HEK293 (cell line): ENCODE results near the gene RASAL2.

Source experiments
- CTCF ChIA-PET: fragments of 350-600 bp; formaldehyde crosslinking; extraction: SDS; loops from one replicate; lab custom pipeline; 2021; ENCODE audit warnings: antibody characterized with exemption; lab: Yijun Ruan, JAX
- POLR2A ChIA-PET: fragments of 300-600 bp; formaldehyde crosslinking; extraction: SDS; loops from one replicate; lab custom pipeline; 2020; ENCODE audit warnings: antibody characterized with exemption, inconsistent platforms; lab: Yijun Ruan, JAX
- H3K27ac ChIP-seq: fragments of 200-500 bp; sonication (Bioruptor generic); 2 replicates; pipeline ENCODE4 v1.5.1; 2014; ENCODE audit warnings: low read depth, low read length, control low read depth, inconsistent platforms; ENCODE audit errors: extremely low read depth
- H3K36me3 ChIP-seq, 2 experiments: fragments of 200-500 bp in 1 of 2; sonication (Bioruptor generic) in 1 of 2; 1 replicate in 1 of 2; 2 replicates in 1 of 2; pipeline ENCODE4 v1.5.1; 2014 to 2017; ENCODE audit warnings: inconsistent platforms in 2 of 2, low read length in 2 of 2; ENCODE audit not compliant: control insufficient read depth in 2 of 2, insufficient read depth in 1 of 2
- H3K4me1 ChIP-seq: fragments of 200-500 bp; sonication (Bioruptor generic); 2 replicates; pipeline ENCODE4 v1.5.1; 2014; ENCODE audit warnings: mild to moderate bottlenecking, low read length, inconsistent platforms; ENCODE audit not compliant: control insufficient read depth, insufficient read depth
- H3K4me3 ChIP-seq: 2 replicates; pipeline ENCODE4 v1.5.1; 2011; ENCODE audit warnings: low read depth, mild to moderate bottlenecking, control low read depth, low read length, moderate library complexity
- H3K9me3 ChIP-seq: fragments of 200-500 bp; sonication (Bioruptor generic); 2 replicates; pipeline ENCODE4 v1.5.1; 2014; ENCODE audit warnings: low read depth, low read length, inconsistent platforms; ENCODE audit not compliant: control insufficient read depth, insufficient read depth
- GLIS1 ChIP-seq: fragments of 450-650 bp; formaldehyde crosslinking; IDR thresholded peaks from 2 replicates; pipeline ENCODE4 v1.5.1; 2016; ENCODE audit warnings: missing biosample characterization, missing genetic modification characterization
- GLIS2 ChIP-seq: fragments of 450-650 bp; formaldehyde crosslinking; IDR thresholded peaks from 2 replicates; pipeline ENCODE4 v1.5.1; 2016; ENCODE audit warnings: missing biosample characterization, missing genetic modification characterization
- KLF16 ChIP-seq: fragments of 450-650 bp; formaldehyde crosslinking; IDR thresholded peaks from 2 replicates; pipeline ENCODE4 v1.5.1; 2017; ENCODE audit warnings: missing biosample characterization, missing genetic modification characterization
- KLF8 ChIP-seq: fragments of 450-650 bp; formaldehyde crosslinking; IDR thresholded peaks from 2 replicates; pipeline ENCODE4 v1.5.1; 2016; ENCODE audit warnings: missing biosample characterization, missing genetic modification characterization
- OVOL3 ChIP-seq: fragments of 450-650 bp; formaldehyde crosslinking; IDR thresholded peaks from 2 replicates; pipeline ENCODE4 v1.5.1; 2016; ENCODE audit warnings: missing biosample characterization, missing genetic modification characterization
- REPIN1 ChIP-seq: fragments of 450-650 bp; formaldehyde crosslinking; IDR thresholded peaks from 2 replicates; pipeline ENCODE4 v1.5.1; 2017; ENCODE audit warnings: missing biosample characterization, missing genetic modification characterization, low read depth
- SP7 ChIP-seq: fragments of 450-650 bp; formaldehyde crosslinking; IDR thresholded peaks from 2 replicates; pipeline ENCODE4 v1.5.1; 2016; ENCODE audit warnings: missing biosample characterization, missing genetic modification characterization
- YY1 ChIP-seq: fragments of 450-650 bp; formaldehyde crosslinking; IDR thresholded peaks from 2 replicates; pipeline ENCODE4 v1.5.1; 2018; ENCODE audit warnings: missing biosample characterization, missing genetic modification characterization
- ZNF157 ChIP-seq: fragments of 450-650 bp; formaldehyde crosslinking; IDR thresholded peaks from 2 replicates; pipeline ENCODE4 v1.5.1; 2016; ENCODE audit warnings: missing biosample characterization, missing genetic modification characterization
- ZNF175 ChIP-seq: fragments of 450-650 bp; formaldehyde crosslinking; IDR thresholded peaks from 2 replicates; pipeline ENCODE4 v1.5.1; 2016; ENCODE audit warnings: missing biosample characterization, missing genetic modification characterization
- ZNF202 ChIP-seq: fragments of 450-650 bp; formaldehyde crosslinking; IDR thresholded peaks from 2 replicates; pipeline ENCODE4 v1.5.1; 2016; ENCODE audit warnings: missing biosample characterization, missing genetic modification characterization, borderline replicate concordance
- ZNF24 ChIP-seq: fragments of 450-650 bp; formaldehyde crosslinking; IDR thresholded peaks from 2 replicates; pipeline ENCODE4 v1.5.1; 2016; ENCODE audit warnings: missing biosample characterization, missing genetic modification characterization
- ZNF248 ChIP-seq: fragments of 450-650 bp; formaldehyde crosslinking; IDR thresholded peaks from 2 replicates; pipeline ENCODE4 v1.5.1; 2017; ENCODE audit warnings: missing biosample characterization, missing genetic modification characterization
- ZNF302 ChIP-seq: fragments of 450-650 bp; formaldehyde crosslinking; IDR thresholded peaks from 2 replicates; pipeline ENCODE4 v1.5.1; 2016; ENCODE audit warnings: missing biosample characterization, missing genetic modification characterization, low read depth
- ZNF473 ChIP-seq: fragments of 450-650 bp; formaldehyde crosslinking; IDR thresholded peaks from 2 replicates; pipeline ENCODE4 v1.5.1; 2017; ENCODE audit warnings: missing biosample characterization, missing genetic modification characterization
- ZNF555 ChIP-seq: fragments of 450-650 bp; formaldehyde crosslinking; conservative IDR thresholded peaks from 2 replicates; pipeline ENCODE4 v1.5.1; 2017; ENCODE audit warnings: missing biosample characterization, mild to moderate bottlenecking, missing genetic modification characterization, inconsistent platforms
- ZNF623 ChIP-seq: fragments of 450-650 bp; formaldehyde crosslinking; IDR thresholded peaks from 2 replicates; pipeline ENCODE4 v1.5.1; 2016; ENCODE audit warnings: missing biosample characterization, missing genetic modification characterization
- TF ChIP-seq, protein P1 (sequence below): fragments of 450-650 bp; formaldehyde crosslinking; IDR thresholded peaks from 2 replicates; pipeline ENCODE4 v1.5.1; 2016; ENCODE audit warnings: missing biosample characterization, missing genetic modification characterization
- TF ChIP-seq, protein P2 (sequence below): fragments of 450-650 bp; formaldehyde crosslinking; IDR thresholded peaks from 2 replicates; pipeline ENCODE4 v1.5.1; 2016; ENCODE audit warnings: missing biosample characterization, missing genetic modification characterization, borderline replicate concordance
- TF ChIP-seq, protein P3 (sequence below): fragments of 450-650 bp; formaldehyde crosslinking; IDR thresholded peaks from 2 replicates; pipeline ENCODE4 v1.5.1; 2016; ENCODE audit warnings: missing biosample characterization, missing genetic modification characterization
- TF ChIP-seq, protein P4 (sequence below): fragments of 450-650 bp; formaldehyde crosslinking; IDR thresholded peaks from 2 replicates; pipeline ENCODE4 v1.5.1; 2016; ENCODE audit warnings: missing biosample characterization, missing genetic modification characterization
- TF ChIP-seq, protein P5 (sequence below): fragments of 450-650 bp; formaldehyde crosslinking; conservative IDR thresholded peaks from 2 replicates; pipeline ENCODE4 v1.5.1; 2016; ENCODE audit warnings: low read depth, missing biosample characterization, missing genetic modification characterization

The RASAL2 gene

DNA sequence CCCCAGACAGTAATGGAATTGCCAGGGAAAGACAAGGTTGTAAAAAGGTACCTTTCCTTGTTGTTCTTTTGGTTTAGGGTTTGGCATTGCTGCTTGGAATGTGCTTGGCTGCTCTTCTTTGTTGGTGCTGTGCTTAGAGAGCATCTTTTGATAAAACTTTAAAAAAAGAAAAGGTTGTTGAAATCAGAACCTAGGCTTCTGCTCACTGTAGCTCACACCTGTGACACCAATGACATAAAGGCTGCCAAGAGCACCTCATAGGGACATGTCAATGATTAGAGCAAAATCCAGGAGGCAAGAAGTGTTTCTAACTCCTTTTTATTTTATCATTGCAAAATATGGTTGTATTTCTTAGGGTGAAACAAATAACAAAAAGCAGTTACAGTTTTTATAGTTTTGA is 373.9 kb downstream of the RASAL2 start (continued):
- TF ChIP-seq, protein P1, sequence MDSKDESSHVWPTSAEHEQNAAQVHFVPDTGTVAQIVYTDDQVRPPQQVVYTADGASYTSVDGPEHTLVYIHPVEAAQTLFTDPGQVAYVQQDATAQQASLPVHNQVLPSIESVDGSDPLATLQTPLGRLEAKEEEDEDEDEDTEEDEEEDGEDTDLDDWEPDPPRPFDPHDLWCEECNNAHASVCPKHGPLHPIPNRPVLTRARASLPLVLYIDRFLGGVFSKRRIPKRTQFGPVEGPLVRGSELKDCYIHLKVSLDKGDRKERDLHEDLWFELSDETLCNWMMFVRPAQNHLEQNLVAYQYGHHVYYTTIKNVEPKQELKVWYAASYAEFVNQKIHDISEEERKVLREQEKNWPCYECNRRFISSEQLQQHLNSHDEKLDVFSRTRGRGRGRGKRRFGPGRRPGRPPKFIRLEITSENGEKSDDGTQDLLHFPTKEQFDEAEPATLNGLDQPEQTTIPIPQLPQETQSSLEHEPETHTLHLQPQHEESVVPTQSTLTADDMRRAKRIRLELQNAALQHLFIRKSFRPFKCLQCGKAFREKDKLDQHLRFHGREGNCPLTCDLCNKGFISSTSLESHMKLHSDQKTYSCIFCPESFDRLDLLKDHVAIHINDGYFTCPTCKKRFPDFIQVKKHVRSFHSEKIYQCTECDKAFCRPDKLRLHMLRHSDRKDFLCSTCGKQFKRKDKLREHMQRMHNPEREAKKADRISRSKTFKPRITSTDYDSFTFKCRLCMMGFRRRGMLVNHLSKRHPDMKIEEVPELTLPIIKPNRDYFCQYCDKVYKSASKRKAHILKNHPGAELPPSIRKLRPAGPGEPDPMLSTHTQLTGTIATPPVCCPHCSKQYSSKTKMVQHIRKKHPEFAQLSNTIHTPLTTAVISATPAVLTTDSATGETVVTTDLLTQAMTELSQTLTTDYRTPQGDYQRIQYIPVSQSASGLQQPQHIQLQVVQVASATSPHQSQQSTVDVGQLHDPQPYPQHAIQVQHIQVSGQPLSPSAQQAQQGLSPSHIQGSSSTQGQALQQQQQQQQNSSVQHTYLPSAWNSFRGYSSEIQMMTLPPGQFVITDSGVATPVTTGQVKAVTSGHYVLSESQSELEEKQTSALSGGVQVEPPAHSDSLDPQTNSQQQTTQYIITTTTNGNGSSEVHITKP: no peak
- TF ChIP-seq ZNF157 (tag by site-specific recombination) (no peak), GLIS2 (no peak), ZNF24 (tag by site-specific recombination) (no peak), ZNF555 (no peak), ZNF302 (tag by site-specific recombination) (no peak), SP7 (tag by site-specific recombination) (no peak), ZNF473 (tag by site-specific recombination) (no peak), ZNF248 (tag by site-specific recombination) (no peak), ZNF175 (no peak)
- TF ChIP-seq, protein P2, sequence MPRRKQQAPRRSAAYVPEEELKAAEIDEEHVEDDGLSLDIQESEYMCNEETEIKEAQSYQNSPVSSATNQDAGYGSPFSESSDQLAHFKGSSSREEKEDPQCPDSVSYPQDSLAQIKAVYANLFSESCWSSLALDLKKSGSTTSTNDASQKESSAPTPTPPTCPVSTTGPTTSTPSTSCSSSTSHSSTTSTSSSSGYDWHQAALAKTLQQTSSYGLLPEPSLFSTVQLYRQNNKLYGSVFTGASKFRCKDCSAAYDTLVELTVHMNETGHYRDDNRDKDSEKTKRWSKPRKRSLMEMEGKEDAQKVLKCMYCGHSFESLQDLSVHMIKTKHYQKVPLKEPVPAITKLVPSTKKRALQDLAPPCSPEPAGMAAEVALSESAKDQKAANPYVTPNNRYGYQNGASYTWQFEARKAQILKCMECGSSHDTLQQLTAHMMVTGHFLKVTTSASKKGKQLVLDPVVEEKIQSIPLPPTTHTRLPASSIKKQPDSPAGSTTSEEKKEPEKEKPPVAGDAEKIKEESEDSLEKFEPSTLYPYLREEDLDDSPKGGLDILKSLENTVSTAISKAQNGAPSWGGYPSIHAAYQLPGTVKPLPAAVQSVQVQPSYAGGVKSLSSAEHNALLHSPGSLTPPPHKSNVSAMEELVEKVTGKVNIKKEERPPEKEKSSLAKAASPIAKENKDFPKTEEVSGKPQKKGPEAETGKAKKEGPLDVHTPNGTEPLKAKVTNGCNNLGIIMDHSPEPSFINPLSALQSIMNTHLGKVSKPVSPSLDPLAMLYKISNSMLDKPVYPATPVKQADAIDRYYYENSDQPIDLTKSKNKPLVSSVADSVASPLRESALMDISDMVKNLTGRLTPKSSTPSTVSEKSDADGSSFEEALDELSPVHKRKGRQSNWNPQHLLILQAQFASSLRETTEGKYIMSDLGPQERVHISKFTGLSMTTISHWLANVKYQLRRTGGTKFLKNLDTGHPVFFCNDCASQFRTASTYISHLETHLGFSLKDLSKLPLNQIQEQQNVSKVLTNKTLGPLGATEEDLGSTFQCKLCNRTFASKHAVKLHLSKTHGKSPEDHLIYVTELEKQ: no peak

DNA sequence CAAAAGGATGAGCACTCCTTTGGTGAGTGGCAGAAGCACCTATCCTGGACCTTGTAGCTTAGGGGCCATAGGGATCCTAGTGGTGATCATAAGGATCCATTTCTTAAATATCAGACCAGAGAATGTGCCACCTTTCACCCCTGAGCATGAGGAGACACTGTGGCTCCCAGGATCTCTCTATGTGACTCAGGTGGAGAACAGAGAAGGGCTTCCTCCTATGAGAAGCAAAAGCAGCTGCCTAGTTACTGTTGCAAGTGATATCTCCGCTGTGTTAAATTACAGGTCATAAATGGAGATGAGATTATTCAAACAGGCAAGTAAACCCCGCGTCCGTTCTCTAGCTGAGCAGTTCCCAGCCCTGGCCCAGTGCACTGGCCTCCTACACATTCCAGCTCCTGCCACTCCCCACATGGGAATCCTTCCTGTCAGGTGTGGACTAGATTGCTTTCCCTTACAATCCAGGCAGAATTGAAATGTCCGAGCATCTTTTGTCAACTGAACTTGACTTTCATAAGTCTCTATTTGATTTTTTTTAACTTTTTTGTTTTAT is 376.6 kb downstream of the RASAL2 start:
- ChIA-PET CTCF (interaction anchor here (0.9 to 4.0 kb wide), 2 partner anchors 31 to 1339 kb away, joined by 3 to 22 read pairs; no protein-coding TSS in a partner anchor), POLR2A (interaction anchor here (0.9 kb wide), 1 partner anchor 25 kb away, joined by 4 read pairs; no protein-coding TSS in a partner anchor)
- H3K4me3 ChIP-seq: no peak overlapping the region
- H3K9me3 ChIP-seq: no peaks in the 10 kb centered on the region
- peaks cover 0 to 24% of the 10 kb centered on the region in 2 experiments; a peak in 1 of 3 replicates for H3K36me3 ChIP-seq
- no peak overlapping the region for H3K27ac ChIP-seq
- H3K4me1 ChIP-seq: no peaks in the 10 kb centered on the region
- TF ChIP-seq REPIN1: no peak
- TF ChIP-seq, protein P3, sequence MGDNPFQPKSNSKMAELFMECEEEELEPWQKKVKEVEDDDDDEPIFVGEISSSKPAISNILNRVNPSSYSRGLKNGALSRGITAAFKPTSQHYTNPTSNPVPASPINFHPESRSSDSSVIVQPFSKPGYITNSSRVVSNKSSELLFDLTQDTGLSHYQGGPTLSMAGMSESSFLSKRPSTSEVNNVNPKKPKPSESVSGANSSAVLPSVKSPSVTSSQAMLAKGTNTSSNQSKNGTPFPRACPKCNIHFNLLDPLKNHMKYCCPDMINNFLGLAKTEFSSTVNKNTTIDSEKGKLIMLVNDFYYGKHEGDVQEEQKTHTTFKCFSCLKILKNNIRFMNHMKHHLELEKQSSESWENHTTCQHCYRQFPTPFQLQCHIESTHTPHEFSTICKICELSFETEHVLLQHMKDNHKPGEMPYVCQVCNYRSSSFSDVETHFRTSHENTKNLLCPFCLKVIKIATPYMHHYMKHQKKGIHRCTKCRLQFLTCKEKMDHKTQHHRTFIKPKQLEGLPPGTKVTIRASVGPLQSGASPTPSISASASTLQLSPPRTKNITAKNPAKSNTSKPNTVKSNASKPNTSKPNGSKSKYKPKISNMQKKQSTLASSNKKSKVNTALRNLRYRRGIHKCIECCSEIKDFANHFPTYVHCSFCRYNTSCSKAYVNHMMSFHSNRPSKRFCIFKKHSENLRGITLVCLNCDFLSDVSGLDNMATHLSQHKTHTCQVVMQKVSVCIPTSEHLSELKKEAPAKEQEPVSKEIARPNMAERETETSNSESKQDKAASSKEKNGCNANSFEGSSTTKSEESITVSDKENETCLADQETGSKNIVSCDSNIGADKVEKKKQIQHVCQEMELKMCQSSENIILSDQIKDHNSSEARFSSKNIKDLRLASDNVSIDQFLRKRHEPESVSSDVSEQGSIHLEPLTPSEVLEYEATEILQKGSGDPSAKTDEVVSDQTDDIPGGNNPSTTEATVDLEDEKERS (tag by site-specific recombination): no peak
- no peak for TF ChIP-seq YY1 (tag by site-specific recombination)
- TF ChIP-seq, protein P4, sequence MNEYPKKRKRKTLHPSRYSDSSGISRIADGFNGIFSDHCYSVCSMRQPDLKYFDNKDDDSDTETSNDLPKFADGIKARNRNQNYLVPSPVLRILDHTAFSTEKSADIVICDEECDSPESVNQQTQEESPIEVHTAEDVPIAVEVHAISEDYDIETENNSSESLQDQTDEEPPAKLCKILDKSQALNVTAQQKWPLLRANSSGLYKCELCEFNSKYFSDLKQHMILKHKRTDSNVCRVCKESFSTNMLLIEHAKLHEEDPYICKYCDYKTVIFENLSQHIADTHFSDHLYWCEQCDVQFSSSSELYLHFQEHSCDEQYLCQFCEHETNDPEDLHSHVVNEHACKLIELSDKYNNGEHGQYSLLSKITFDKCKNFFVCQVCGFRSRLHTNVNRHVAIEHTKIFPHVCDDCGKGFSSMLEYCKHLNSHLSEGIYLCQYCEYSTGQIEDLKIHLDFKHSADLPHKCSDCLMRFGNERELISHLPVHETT (tag by site-specific recombination): no peak
- TF ChIP-seq KLF8: no peak
- TF ChIP-seq OVOL3 (tag by site-specific recombination): no peak
- no peak for TF ChIP-seq KLF16 (tag by site-specific recombination)
- TF ChIP-seq ZNF623 (tag by site-specific recombination): no peak
- TF ChIP-seq ZNF202 (tag by site-specific recombination): no peak
- TF ChIP-seq, protein P5, sequence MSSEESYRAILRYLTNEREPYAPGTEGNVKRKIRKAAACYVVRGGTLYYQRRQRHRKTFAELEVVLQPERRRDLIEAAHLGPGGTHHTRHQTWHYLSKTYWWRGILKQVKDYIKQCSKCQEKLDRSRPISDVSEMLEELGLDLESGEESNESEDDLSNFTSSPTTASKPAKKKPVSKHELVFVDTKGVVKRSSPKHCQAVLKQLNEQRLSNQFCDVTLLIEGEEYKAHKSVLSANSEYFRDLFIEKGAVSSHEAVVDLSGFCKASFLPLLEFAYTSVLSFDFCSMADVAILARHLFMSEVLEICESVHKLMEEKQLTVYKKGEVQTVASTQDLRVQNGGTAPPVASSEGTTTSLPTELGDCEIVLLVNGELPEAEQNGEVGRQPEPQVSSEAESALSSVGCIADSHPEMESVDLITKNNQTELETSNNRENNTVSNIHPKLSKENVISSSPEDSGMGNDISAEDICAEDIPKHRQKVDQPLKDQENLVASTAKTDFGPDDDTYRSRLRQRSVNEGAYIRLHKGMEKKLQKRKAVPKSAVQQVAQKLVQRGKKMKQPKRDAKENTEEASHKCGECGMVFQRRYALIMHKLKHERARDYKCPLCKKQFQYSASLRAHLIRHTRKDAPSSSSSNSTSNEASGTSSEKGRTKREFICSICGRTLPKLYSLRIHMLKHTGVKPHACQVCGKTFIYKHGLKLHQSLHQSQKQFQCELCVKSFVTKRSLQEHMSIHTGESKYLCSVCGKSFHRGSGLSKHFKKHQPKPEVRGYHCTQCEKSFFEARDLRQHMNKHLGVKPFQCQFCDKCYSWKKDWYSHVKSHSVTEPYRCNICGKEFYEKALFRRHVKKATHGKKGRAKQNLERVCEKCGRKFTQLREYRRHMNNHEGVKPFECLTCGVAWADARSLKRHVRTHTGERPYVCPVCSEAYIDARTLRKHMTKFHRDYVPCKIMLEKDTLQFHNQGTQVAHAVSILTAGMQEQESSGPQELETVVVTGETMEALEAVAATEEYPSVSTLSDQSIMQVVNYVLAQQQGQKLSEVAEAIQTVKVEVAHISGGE: no peak
- no peak for TF ChIP-seq GLIS1 (tag by site-specific recombination)
